Measurements from ENCODE around the gene NEB. TPM values are rescaled to one million over a fixed set of nuclear protein-coding genes. Genes with fewer than 3 reads are reported as not detected.

NEB gene
- total RNA-seq, 3 donors from 2014 or later, result 2.0 to 2.8 (median 2.6) TPM

DNA sequence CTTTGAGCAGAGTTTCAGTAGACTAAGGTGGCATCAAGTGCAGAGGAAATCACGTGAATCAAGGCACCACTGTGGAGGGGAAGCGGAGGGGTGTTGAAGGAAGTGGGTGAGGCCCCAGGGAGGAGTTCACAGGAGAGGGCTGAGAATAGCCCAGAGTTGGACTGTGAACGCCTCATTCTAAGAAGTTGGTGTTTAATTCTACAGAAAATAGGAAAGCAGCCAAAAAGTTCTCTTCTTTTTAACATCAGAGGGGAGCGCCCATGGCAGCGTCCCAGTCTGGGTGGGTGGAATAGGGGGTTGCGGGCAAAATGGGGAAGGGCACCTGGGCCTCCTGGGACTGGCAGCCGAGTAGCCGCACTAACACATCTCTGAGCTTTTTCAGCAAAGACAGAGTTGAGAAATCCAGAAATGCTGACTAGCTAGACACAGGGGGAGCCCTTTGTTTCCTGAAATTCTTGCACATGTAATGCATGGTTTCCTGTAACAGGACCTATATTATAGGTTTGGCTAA, 97.0 kb downstream of the NEB start:
- DNase-seq (ENCODE audit: low spot score in 2 of 2), result no peak
- Histone ChIP-seq H3K27me3 (no peaks in the 10 kb centered on the region), H3K4me3 (no peak overlapping the region), H3K9me3 (peaks cover 4 to 17% of the 10 kb centered on the region in 2 donors), H3K36me3 (no peaks in the 10 kb centered on the region), H3K27ac (no peak overlapping the region), H3K4me1 (no peaks in the 10 kb centered on the region)
- TF ChIP-seq POLR2A (IDR thresholded peaks at IDR 0.05) (no peak), POLR2AphosphoS5 (IDR thresholded peaks at IDR 0.05) (no peak)
- TF ChIP-seq, protein P1, sequence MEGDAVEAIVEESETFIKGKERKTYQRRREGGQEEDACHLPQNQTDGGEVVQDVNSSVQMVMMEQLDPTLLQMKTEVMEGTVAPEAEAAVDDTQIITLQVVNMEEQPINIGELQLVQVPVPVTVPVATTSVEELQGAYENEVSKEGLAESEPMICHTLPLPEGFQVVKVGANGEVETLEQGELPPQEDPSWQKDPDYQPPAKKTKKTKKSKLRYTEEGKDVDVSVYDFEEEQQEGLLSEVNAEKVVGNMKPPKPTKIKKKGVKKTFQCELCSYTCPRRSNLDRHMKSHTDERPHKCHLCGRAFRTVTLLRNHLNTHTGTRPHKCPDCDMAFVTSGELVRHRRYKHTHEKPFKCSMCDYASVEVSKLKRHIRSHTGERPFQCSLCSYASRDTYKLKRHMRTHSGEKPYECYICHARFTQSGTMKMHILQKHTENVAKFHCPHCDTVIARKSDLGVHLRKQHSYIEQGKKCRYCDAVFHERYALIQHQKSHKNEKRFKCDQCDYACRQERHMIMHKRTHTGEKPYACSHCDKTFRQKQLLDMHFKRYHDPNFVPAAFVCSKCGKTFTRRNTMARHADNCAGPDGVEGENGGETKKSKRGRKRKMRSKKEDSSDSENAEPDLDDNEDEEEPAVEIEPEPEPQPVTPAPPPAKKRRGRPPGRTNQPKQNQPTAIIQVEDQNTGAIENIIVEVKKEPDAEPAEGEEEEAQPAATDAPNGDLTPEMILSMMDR (IDR thresholded peaks at IDR 0.05), result no peak
- intact Hi-C loops (cut with DNase I; ENCODE audit: low total_unique reads), result no loop called here

DNA sequence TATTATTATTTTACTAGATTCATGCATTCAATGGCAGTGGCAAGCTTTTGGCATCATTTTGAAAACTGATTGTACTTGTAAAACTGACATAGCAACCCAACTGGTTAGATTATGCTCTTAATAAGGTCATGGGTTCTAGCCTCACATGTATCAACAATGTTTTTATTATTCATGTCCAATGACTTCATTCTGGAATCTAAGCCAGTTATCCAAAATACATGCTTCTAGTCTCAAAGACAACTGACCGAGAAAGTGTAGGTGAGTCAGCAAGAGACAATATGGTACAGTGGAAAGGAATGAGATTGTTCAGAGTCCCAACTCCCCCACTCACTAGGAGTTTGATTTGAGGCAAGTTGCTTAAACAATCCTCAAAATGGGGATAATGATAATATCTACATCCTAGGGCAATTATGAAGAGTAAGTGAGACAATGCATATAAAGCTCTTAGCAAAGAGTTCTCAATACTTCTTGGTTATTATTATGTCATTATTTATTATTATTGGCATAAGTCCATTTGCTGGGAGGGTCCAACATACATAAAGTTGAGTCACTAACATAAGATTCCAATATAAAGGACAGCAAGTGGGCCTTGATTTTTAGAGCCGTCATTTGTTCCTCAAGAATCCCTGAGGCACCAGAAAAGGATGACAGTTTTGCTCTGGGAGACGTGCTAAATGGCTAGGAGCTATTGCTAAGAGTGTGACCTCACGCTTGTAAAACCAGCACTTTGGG, 99.4 kb downstream of the NEB start:
- no peak for DNase-seq (ENCODE audit: low spot score in 2 of 2)
- Histone ChIP-seq H3K27ac (no peak overlapping the region), H3K27me3 (no peaks in the 10 kb centered on the region), H3K9me3 (peaks cover 4 to 17% of the 10 kb centered on the region in 2 donors), H3K4me3 (no peak overlapping the region), H3K36me3 (no peaks in the 10 kb centered on the region), H3K4me1 (no peaks in the 10 kb centered on the region)
- TF ChIP-seq, protein P1 (IDR thresholded peaks at IDR 0.05), result no peak
- TF ChIP-seq POLR2A (IDR thresholded peaks at IDR 0.05), result no peak
- no peak for TF ChIP-seq POLR2AphosphoS5 (IDR thresholded peaks at IDR 0.05)
- intact Hi-C loops (cut with DNase I; ENCODE audit: low total_unique reads), result no loop called here

DNA sequence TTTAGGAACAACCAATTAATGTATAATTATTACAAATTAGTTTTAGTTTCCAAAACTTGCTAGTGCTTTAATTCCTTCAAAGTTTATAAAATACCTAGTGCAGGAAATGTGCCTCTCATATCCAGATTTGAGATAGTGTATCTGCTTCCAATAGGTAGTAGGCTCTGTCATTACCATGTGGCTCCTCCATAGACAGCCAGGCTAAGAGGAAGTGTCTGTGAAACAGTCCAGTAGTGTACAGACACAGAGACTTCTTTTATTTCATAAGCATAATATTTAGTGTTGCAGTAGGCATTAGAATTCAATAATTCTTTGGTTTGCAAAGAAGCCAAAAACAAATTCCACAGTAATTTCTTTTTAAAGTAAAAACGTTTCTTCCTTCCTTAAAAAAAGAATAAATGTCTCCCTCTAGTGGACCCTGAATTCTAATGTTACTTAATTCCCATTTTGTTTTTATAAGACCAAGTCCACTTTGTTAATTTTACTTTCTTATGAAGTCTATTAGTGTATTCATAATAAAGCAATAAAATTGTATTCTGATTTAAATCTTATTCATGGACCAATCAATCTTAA, 101.2 kb downstream of the NEB start:
- Histone ChIP-seq H3K36me3 (no peaks in the 10 kb centered on the region), H3K27me3 (no peaks in the 10 kb centered on the region), H3K27ac (no peak overlapping the region), H3K4me3 (no peak overlapping the region), H3K9me3 (peaks cover 4 to 17% of the 10 kb centered on the region in 2 donors), H3K4me1 (no peaks in the 10 kb centered on the region)
- DNase-seq (ENCODE audit: low spot score in 2 of 2), result no peak
- TF ChIP-seq, protein P1 (IDR thresholded peaks at IDR 0.05), result no peak
- intact Hi-C loops (cut with DNase I; ENCODE audit: low total_unique reads), result no loop called here

DNA sequence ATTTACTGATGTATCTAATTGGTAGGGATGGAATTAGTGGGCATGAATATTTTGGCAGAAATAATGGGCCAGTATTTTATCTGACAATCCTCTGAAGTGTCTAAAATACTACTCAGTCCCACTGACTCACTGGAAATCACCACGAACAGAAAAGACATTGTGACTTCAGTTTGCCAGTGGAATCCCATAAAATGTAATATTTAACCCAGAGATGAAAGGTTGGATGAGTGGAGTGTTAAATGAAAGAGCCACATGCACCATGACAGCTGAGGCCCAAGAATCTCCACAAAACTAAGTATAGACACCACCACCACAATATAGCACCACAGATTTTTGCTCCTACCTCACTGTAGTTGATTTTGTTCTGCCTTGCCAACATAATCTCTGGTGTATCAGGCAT, 103.9 kb downstream of the NEB start:
- Histone ChIP-seq H3K27ac (no peak overlapping the region), H3K4me1 (no peaks in the 10 kb centered on the region), H3K27me3 (no peaks in the 10 kb centered on the region), H3K36me3 (no peaks in the 10 kb centered on the region), H3K9me3 (peaks cover 4 to 11% of the 10 kb centered on the region in 2 donors), H3K4me3 (no peak overlapping the region)
- intact Hi-C loops (cut with DNase I; ENCODE audit: low total_unique reads), result no loop called here
- TF ChIP-seq, protein P1 (IDR thresholded peaks at IDR 0.05), result no peak
- no peak for TF ChIP-seq POLR2AphosphoS5 (IDR thresholded peaks at IDR 0.05)
- TF ChIP-seq POLR2A (IDR thresholded peaks at IDR 0.05), result no peak
- DNase-seq (ENCODE audit: low spot score in 2 of 2), result no peak

DNA sequence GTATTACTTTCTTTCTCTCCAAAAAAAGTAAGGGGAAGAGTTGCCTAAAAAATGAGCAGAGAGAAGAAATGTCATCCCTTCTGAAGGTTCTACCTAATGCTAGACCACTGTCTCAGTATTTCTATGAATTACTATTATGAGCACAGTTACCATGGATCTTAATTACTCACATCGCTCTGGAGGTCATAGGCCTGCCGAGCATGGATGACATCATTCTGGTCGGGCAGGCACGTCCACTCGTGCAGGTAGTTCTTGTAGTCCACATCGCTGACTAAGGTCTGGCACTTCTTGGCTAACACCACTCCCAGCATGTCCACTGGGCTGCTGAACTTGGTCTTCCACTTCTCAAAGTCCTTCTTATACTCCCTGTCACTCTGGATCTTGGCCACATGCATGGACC, 106.9 kb downstream of the NEB start:
- intact Hi-C loops (cut with DNase I; ENCODE audit: low total_unique reads), result no loop called here
- no peak for TF ChIP-seq POLR2A (IDR thresholded peaks at IDR 0.05)
- no peak for TF ChIP-seq POLR2AphosphoS5 (IDR thresholded peaks at IDR 0.05)
- TF ChIP-seq, protein P1 (IDR thresholded peaks at IDR 0.05), result no peak
- H3K4me3 ChIP-seq, result no peak overlapping the region
- no peaks in the 10 kb centered on the region for H3K27me3 ChIP-seq
- H3K9me3 ChIP-seq, result no peaks in the 10 kb centered on the region
- H3K4me1 ChIP-seq, result no peaks in the 10 kb centered on the region
- H3K36me3 ChIP-seq, result no peaks in the 10 kb centered on the region
- H3K27ac ChIP-seq, result no peak overlapping the region
- DNase-seq (ENCODE audit: low spot score in 2 of 2), result no peak
